NAMALWA (cell line): ENCODE measurements around the gene RSPO4.
"Not testable (repeated sequence)": the region's sequence is repeated elsewhere in the genome, so short reads cannot be mapped to it uniquely, and the experiment has no call there.

Source experiments
- DNase-seq: peaks from one replicate; pipeline ENCODE4 v3.0.0-alpha.2; 2015; ENCODE audit warnings: low spot score

Gene RSPO4

DNA sequence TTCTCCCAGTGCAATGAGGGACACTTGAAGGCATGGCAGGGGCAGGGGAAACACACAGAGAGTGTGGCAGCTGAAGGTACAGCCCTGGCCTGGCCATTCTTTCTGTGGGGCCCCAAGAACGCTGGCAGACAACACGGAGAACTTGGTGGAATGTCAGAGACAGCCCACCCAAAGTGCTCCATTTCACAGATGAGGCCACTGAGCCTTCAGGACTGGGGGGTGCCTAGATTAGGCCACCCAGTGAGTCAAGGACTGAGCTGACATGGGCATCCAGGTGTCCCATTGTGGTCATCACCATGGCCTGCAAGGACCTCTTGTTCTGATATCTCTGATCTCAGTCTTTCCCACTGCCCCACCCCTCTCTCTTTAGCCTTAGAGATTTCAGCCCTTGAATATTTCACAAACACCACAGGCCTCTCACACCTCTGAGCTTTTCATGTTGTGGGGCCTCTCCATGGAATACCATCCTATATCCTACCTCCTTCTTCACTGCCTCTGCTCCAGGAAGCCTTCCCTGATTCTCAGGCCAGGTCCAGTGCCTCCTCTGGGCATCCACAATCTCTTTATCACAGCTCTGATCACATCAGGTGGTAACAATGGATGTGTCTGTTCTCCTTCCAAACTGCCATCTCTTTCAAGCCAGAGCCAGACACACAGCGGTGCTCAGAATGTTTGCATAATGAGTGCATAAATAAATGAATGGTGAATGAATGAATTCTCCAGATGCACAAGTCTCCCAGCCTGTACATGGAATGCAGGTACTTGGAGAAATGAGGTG is 2.0 kb upstream of the RSPO4 start:
- no peak for DNase-seq

DNA sequence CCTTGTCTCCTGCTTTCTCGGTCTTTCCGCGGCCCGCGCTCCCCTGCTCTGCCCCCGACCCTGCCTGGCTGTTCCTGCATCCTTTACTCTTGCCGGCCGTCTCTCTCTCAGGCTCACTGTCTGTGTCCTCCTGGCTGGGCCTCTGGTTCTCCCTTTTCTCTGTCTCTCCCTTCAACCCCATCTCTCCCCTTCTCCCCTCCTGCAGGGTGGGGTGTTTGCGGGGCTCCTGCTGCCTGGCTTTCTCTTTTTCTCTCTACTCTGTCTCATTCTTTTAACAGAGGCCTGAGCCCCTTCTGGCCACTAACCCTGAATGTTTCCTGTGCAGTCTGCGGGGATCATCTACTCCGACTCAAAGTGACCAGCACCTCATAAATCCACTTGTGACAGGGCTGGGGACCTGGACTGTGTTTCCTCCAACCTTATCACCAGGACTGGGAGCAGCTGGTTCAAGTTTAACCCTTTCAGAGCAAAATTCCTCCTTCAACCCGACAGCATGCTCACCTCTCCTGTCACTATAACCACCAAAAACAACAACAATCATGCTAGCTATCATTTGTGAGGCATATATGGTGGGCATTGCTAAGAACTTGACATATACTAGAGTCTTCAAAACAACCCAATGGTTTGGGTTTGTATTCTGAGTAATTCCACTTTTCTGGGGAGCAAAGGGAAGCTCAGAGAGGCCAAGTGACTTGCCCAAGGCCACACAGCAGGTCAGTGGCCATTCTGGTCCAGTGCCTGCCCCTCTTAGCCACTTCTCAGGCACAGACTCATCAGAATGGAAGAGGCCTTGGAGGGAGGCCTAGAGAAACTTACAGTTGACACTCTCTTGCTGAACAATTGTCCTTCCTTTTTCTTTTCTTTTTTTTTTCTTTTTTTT is 811 bp upstream of the RSPO4 start:
- DNase-seq: no peak

- DNase-seq: no peak
Observed at GRCh38 chr20:1001116-1001515, 995 bp downstream of the RSPO4 start.

DNA sequence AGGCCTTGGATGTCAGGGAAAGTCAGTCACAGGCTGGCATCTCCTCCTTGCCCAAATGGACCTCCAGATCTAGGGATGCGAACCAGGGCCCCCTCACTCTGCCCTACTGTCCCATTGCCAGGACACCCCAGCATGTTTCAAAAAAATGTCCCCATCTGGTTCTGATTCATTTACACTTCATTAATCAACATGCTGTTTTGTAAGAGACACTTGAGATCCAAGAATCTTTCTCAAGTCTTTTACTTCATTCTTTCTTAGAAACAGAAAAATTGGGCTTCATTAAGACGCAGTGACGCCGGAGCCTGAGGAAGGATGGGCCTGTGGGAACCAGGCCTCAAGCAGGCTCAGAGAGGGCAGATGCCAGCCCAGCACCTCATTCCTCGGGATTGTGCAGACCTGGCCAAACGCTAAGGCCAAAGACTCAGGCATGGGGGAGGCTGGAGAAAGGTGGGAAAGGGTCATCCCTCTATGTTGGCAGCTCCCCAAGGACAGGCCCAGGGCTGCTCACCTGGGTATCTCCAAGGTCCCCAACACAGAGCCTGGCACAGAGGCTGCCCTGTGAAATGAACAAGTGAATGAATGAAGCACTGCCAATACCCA is 3.8 kb downstream of the RSPO4 start:
- DNase-seq: no peak

- no peak for DNase-seq
Observed at GRCh38 chr20:997486-997885, 4.6 kb downstream of the RSPO4 start.

DNA sequence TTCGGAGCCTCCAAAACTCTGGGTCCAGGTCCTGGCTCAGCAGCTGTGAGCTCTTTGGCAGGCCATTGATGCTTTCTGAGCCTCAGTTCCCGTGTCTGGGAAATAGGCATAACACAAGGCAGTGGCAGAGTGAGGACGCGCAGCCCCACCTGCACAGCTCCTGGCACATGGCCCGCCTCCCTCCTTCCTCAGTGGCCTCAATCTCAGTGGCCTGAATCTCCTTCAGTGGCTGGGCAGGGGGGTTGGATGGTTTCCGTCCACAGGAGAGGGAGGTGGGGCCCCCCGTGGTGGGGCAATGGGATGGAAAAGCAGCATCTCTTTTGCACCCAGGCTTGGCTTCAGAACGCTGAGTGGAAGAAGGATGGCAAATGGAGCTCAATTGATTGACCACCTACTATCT is 5.1 kb downstream of the RSPO4 start:
- DNase-seq: no peak

- no peak for DNase-seq
Observed at GRCh38 chr20:995170-995569, 6.9 kb downstream of the RSPO4 start.

DNA sequence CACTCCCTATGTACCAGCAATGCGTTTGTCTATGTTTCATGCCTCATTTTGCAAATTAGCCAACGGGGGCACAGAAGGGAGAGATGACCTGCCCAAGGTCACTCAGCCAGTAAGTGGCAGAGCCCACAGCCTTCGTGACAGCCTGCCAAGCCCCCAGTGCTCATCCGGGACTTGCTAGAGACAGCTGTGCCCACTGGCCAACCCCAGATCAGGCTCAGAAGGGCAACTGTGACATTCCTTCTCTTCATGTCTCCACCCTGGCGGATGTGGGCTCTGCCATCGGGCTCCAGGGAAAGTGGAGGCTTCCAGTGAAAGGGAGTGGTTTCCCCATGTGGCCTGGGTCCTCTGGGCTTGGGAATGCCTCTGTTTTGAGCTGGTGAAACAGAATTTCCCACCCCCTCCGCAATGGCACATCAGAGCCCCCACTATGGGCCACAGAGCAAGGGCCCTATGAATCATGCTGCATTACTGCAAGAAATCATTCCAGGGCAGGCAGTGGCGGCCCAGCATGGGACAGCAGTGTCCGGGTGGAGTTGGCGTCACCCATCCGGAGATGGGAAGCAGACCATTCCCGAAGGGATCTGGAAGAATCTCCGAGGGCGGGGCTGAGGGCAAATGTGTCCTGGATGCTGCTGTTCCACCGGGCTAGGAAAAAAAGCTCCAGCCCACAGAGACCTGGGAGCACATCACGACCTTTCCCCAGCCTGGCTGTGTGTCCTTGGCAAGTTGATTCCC is 9.1 kb downstream of the RSPO4 start:
- no peak for DNase-seq

DNA sequence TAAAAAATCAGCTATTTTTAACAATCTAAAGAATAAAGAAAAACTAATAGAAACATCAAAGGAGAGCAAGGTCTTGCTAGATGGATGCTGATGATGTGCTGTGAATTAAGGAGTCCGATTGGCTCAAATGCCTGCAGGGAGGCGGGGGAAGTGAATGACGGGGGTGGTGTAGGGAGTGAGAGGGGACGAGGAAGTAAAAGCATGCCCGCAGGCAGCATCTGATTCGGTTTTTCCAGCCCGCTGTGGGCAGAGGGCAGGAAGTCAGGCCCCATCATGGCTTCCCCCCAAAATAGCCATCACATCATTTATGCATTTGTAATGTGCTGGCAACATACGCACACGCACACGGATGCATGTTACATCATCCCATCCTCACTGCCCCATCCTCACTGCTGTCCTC is 10.3 kb downstream of the RSPO4 start:
- DNase-seq: peak; percentile 34

- no peak for DNase-seq
Observed at GRCh38 chr20:990293-990959, 11.7 kb downstream of the RSPO4 start.

- no peak for DNase-seq
Observed at GRCh38 chr20:988272-988671, 13.8 kb downstream of the RSPO4 start.

- no peak for DNase-seq
Observed at GRCh38 chr20:987677-988076, 14.4 kb downstream of the RSPO4 start.

- DNase-seq: no peak
Observed at GRCh38 chr20:986733-987355, 15.3 kb downstream of the RSPO4 start.

GRCh38 chr20:984994-985393 is 17.1 kb downstream of the RSPO4 start:
- DNase-seq: not testable (repeated sequence)

DNA sequence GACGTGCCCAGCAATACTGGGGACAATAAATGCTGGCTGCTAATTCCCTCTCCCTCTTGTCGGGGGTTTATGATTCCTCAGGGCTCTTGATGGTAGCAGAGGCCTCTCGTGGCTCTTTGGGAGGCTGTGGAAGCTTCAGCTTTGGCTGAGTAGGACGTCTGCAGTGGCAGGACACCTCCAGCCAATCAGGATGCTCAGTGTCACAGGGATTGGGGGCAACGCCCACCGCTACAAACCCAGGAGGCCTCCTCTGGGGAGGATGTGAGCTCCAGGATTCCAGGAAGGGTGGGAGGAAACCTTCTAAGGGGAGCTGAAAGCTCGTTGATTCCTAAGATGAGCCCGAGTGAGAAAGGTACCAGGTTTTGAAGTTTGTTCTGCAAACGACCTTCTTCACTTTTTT is 19.4 kb downstream of the RSPO4 start:
- DNase-seq: no peak

DNA sequence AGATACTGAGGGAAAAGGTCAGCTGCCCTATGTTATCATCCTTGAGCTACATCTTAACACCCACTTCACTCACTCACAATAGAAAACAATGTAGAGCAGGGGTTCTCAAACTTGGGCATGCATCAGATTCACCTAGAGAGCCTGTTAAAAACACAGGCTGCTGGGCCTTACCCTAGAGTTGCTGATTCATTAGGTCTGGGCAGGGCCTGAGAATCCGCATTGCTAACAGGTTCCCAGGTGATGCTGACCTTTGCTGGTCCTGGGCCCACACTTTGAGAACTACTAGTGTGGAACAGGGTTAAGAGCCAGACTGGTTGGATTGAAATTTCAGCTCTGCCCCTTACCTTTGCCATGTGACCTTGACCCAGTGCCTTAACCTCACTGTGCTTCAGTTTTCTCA is 25.1 kb downstream of the RSPO4 start:
- DNase-seq: no peak

DNA sequence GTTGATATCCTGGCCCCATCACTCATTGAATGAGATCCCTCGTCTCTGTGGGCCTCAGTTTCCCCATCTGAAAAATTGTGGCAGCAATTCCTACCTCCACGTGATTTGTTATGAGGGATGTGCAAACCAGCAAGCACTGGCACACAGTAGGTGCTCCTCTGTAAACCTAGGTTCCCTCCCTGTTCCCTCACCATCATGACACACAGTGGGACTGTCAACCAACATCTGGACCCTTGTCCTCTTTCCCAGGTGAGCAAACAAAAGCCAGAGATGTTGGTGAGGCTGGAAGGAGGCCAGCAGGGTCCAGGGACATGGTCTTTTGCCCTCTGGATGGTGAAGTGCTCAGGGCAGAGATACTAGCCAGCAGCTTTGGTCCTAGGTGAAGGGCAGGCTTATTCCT is 26.1 kb downstream of the RSPO4 start:
- no peak for DNase-seq

- peak; percentile 77 for DNase-seq
Observed at GRCh38 chr20:973785-974194, 28.3 kb downstream of the RSPO4 start.

DNA sequence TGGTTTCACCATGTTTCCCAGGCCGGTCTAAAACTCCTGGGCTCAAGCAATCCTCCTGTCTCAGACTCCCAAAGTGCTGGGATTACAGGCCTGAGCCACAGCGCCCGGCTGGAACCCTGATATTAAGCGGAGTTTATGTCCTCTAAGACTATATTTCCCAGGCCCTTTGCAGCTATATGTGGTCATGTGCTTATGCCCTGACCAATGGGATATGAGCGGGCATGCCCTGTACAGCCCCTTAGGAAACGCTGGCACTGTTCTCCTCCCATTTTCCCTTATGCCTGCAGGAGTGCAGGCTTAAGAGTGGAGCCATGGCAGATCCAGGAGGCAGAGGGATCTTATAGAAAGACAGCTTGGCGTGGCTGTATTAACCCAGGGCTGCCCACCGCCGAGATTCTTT is 29.9 kb downstream of the RSPO4 start:
- DNase-seq: no peak

DNA sequence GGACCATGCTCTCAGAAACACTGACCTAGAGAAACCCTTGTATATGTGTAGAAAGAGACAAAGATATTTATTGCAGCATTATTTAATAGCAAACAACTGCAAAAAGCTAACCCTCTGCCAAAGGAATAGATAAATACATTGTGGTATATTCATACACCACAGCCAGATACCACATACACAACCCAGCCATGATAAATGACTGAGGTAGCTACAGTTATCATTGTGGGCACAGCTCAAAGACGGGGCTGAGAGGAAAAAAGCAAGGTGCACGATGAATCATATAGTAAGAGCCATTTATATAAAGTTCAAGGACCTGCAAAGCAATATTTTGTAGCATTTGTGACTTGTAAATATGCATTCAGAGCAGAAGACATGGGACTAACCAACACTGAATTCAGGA is 30.8 kb downstream of the RSPO4 start:
- no peak for DNase-seq

GRCh38 chr20:969868-970267 is 32.2 kb downstream of the RSPO4 start:
- DNase-seq: no peak
